ENCODE data around the gene HES5.

- TF ChIP-seq CTCF (IDR thresholded peaks at IDR 0.05) (no peak), POLR2A (IDR thresholded peaks at IDR 0.05) (no peak)
Measured at GRCh38 chr1:2558420-2558819, 28.4 kb upstream of the HES5 start.
